Measurements from ENCODE around the gene RAD54L.
"Not testable (repeated sequence)": the region's sequence is repeated elsewhere in the genome, so short reads cannot be mapped to it uniquely, and the experiment has no call there.

DNA sequence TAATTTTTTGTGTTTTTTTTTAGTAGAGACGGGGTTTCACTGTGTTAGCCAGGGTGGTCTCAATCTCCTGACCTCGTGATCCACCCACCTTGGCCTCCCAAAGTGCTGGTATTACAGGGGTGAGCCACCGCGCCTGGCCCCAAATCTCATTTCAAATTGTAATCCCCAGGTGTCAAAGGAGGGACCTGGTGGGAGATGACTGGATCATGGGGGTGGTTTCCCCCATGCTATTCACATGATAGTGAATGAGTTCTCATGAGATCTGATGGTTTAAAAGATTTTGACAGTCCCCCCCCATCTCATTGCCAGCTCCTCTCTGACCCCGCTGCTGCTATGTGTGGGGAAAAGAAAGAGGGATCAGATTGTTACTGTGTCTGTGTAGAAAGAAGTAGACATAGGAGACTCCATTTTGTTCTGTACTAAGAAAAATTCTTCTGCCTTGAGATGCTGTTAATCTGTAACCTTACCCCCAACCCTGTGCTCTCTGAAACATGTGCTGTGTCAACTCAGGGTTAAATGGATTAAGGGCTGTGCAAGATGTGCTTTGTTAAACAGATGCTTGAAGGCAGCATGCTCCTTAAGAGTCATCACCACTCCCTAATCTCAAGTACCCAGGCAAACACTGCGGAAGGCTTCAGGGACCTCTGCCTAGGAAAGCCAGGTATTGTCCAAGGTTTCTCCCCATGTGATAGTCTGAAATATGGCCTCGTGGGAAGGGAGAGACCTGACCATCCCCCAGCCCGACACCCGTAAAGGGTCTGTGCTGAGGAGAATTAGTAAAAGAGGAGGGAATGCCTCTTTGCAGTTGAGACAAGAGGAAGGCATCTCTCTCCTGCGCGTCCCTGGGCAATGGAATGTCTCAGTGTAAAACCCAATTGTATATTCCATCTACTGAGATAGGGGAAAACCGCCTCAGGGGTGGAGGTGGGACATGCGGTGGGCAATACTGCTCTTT, 72.7 kb downstream of the RAD54L start:
- TF ChIP-seq, protein P1, sequence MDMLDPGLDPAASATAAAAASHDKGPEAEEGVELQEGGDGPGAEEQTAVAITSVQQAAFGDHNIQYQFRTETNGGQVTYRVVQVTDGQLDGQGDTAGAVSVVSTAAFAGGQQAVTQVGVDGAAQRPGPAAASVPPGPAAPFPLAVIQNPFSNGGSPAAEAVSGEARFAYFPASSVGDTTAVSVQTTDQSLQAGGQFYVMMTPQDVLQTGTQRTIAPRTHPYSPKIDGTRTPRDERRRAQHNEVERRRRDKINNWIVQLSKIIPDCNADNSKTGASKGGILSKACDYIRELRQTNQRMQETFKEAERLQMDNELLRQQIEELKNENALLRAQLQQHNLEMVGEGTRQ (IDR thresholded peaks at IDR 0.05; ENCODE audit: low read depth, low read length): not testable (repeated sequence)
- not testable (repeated sequence) for TF ChIP-seq RFX5, MAFK, POLR2A, BHLHE40 (IDR thresholded peaks at IDR 0.05; ENCODE audit: low read depth, low read length)
- TF ChIP-seq, protein P2, sequence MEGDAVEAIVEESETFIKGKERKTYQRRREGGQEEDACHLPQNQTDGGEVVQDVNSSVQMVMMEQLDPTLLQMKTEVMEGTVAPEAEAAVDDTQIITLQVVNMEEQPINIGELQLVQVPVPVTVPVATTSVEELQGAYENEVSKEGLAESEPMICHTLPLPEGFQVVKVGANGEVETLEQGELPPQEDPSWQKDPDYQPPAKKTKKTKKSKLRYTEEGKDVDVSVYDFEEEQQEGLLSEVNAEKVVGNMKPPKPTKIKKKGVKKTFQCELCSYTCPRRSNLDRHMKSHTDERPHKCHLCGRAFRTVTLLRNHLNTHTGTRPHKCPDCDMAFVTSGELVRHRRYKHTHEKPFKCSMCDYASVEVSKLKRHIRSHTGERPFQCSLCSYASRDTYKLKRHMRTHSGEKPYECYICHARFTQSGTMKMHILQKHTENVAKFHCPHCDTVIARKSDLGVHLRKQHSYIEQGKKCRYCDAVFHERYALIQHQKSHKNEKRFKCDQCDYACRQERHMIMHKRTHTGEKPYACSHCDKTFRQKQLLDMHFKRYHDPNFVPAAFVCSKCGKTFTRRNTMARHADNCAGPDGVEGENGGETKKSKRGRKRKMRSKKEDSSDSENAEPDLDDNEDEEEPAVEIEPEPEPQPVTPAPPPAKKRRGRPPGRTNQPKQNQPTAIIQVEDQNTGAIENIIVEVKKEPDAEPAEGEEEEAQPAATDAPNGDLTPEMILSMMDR (conservative IDR thresholded peaks at IDR 0.05; ENCODE audit: low read depth, low read length): not testable (repeated sequence)
